HepG2 (cell line): ENCODE measurements around the gene MYRIP. TPM values are rescaled to one million over a fixed set of nuclear protein-coding genes. Genes with fewer than 3 reads are reported as not detected.

Source experiments
- ATAC-seq: fragments of 200-7000 bp; cut with Tn5 transposase; 3 replicates; pipeline ENCODE4 v1.9.1; 2020; ENCODE audit warnings: mild to moderate bottlenecking, moderate library complexity
- BruUV-seq: library from RNA; stranded (reverse); fragments of 400-500 nt; replicated peaks from 2 replicates; lab custom pipeline; 2021; lab: Mats Ljungman, UMichigan
- CTCF ChIA-PET: fragments of 300-600 bp; formaldehyde crosslinking; extraction: SDS; loops from one replicate; lab custom pipeline; 2021; ENCODE audit warnings: low total read pairs, inconsistent platforms, low intra/inter-chr PET ratio; lab: Yijun Ruan, JAX
- POLR2A ChIA-PET: fragments of 350-600 bp; sonication (Branson Sonifier 250); formaldehyde crosslinking; loops from one replicate; lab custom pipeline; 2020; ENCODE audit warnings: antibody characterized with exemption, inconsistent platforms; lab: Yijun Ruan, JAX
- DNase-seq: peaks from one replicate; pipeline ENCODE4 v3.0.0-alpha.2; 2015; ENCODE audit warnings: low spot score
- FAIRE-seq: peaks from 3 replicates; lab custom pipeline; 2011; peaks lifted over from hg19 to GRCh38; lab: Jason Lieb, UNC
- H2AFZ ChIP-seq: one replicate; pipeline ENCODE4 v1.6.1; 2011; ENCODE audit warnings: low read length, inconsistent platforms
- H3K27ac ChIP-seq: fragments of 300-600 bp; 3 replicates; pipeline ENCODE4 v1.8.0; 2011; ENCODE audit warnings: mixed run types, mild to moderate bottlenecking, mixed read lengths, low read length, inconsistent platforms; ENCODE audit not compliant: insufficient read depth; ENCODE audit errors: extremely low read length
- H3K27me3 ChIP-seq, 2 experiments: fragments of 200-600 bp in 1 of 2; 2 replicates in 1 of 2; 3 replicates in 1 of 2; pipeline versions ENCODE4 v1.6.0 to v1.8.0; 2011; ENCODE audit warnings: low read length in 2 of 2, mild to moderate bottlenecking in 2 of 2, moderate library complexity in 2 of 2, inconsistent platforms in 1 of 2; ENCODE audit not compliant: insufficient read depth in 2 of 2, control insufficient read depth in 1 of 2
- H3K36me3 ChIP-seq, 2 experiments: fragments of 200-600 bp in 1 of 2; replicated peaks in 1 of 2; 2 replicates in 1 of 2; 3 replicates in 1 of 2; pipeline versions ENCODE4 v1.5.1 to v1.8.0; 2011; ENCODE audit warnings: low read length in 2 of 2, inconsistent platforms in 1 of 2; ENCODE audit not compliant: insufficient read depth in 2 of 2, control insufficient read depth in 1 of 2
- H3K4me1 ChIP-seq: 2 replicates; pipeline ENCODE4 v1.5.1; 2012; ENCODE audit warnings: low read length, inconsistent platforms; ENCODE audit not compliant: insufficient read depth
- H3K4me2 ChIP-seq: 2 replicates; pipeline ENCODE4 v1.6.0; 2011; ENCODE audit warnings: low read depth, low read length, inconsistent platforms
- H3K4me3 ChIP-seq, 3 experiments: fragments of 200-600 bp in 1 of 3; sonication (generic), shearing (Covaris generic) in 1 of 3; replicated peaks in 1 of 3; 2 replicates each; pipeline ENCODE4 v1.5.1; 2011 to 2016; ENCODE audit warnings: low read length in 3 of 3, inconsistent platforms in 2 of 3, low read depth in 2 of 3, mild to moderate bottlenecking in 2 of 3, control low read depth in 1 of 3, mixed read lengths in 1 of 3; ENCODE audit not compliant: insufficient read depth in 1 of 3
- H3K79me2 ChIP-seq: one replicate; pipeline ENCODE4 v1.6.1; 2011; ENCODE audit warnings: low read length, inconsistent platforms; ENCODE audit not compliant: insufficient read depth
- H3K9ac ChIP-seq: 2 replicates; pipeline ENCODE4 v1.6.0; 2011; ENCODE audit warnings: mild to moderate bottlenecking, low read depth, low read length, inconsistent platforms; ENCODE audit not compliant: insufficient read depth
- H3K9me3 ChIP-seq: 2 replicates; pipeline ENCODE4 v1.5.1; 2012; ENCODE audit warnings: mild to moderate bottlenecking, low read length
- H4K20me1 ChIP-seq: 2 replicates; pipeline ENCODE4 v1.6.0; 2011; ENCODE audit warnings: inconsistent platforms, mild to moderate bottlenecking, low read length, moderate library complexity; ENCODE audit not compliant: insufficient read depth
- CBX1 ChIP-seq: IDR thresholded peaks from one replicate; pipeline ENCODE4 v1.6.1; 2016; ENCODE audit warnings: antibody characterized with exemption, low read depth
- DDIT3 ChIP-seq: sonication (generic); formaldehyde crosslinking; IDR thresholded peaks from 2 replicates; pipeline ENCODE4 v1.4.0; 2020; ENCODE audit warnings: mild to moderate bottlenecking, missing genetic modification reagents
- ELK4 ChIP-seq: sonication (generic); formaldehyde crosslinking; IDR thresholded peaks from 2 replicates; pipeline ENCODE4 v1.9.0; 2021; ENCODE audit warnings: missing genetic modification reagents, borderline replicate concordance
- HNF4A ChIP-seq: sonication (generic); formaldehyde crosslinking; IDR thresholded peaks from 2 replicates; pipeline ENCODE4 v1.4.0; 2020; ENCODE audit warnings: missing genetic modification reagents
- NFE2L1 ChIP-seq: sonication (generic); formaldehyde crosslinking; IDR thresholded peaks from 2 replicates; pipeline ENCODE4 v1.4.0; 2020; ENCODE audit warnings: missing genetic modification reagents, mild to moderate bottlenecking, borderline replicate concordance
- NFYB ChIP-seq: sonication (generic); formaldehyde crosslinking; IDR thresholded peaks from 2 replicates; pipeline ENCODE4 v1.4.0; 2020; ENCODE audit warnings: missing genetic modification reagents
- SMYD3 ChIP-seq: sonication (generic); formaldehyde crosslinking; IDR thresholded peaks from 2 replicates; pipeline ENCODE4 v1.8.1; 2023; ENCODE audit warnings: mild to moderate bottlenecking, missing genetic modification reagents
- TAF1 ChIP-seq: sonication (generic); formaldehyde crosslinking; IDR thresholded peaks from 2 replicates; pipeline ENCODE4 v1.4.0; 2020; ENCODE audit warnings: missing genetic modification reagents
- YEATS4 ChIP-seq: sonication (generic); formaldehyde crosslinking; IDR thresholded peaks from 2 replicates; pipeline ENCODE4 v1.4.0; 2020; ENCODE audit warnings: missing genetic modification reagents, borderline replicate concordance
- ZBTB40 ChIP-seq, 2 experiments: fragments of 450-650 bp in 1 of 2; sonication (generic) in 1 of 2; formaldehyde crosslinking in 1 of 2; IDR thresholded peaks; 2 replicates each; pipeline versions ENCODE4 v1.6.1 to v1.8.0; 2016 to 2022; ENCODE audit warnings: antibody characterized with exemption in 1 of 2, mild to moderate bottlenecking in 1 of 2, missing genetic modification reagents in 1 of 2
- ZNF558 ChIP-seq: sonication (generic); formaldehyde crosslinking; IDR thresholded peaks from 2 replicates; pipeline ENCODE4 v1.9.0; 2022; ENCODE audit warnings: mild to moderate bottlenecking, missing genetic modification reagents, borderline replicate concordance
- ZNF781 ChIP-seq: sonication (generic); formaldehyde crosslinking; IDR thresholded peaks from 2 replicates; pipeline ENCODE4 v1.5.1; 2020; ENCODE audit warnings: borderline replicate concordance, mild to moderate bottlenecking, missing genetic modification reagents; ENCODE audit errors: not compliant biosample characterization
- ZSCAN21 ChIP-seq: sonication (generic); formaldehyde crosslinking; IDR thresholded peaks from 2 replicates; pipeline ENCODE4 v1.8.0; 2022; ENCODE audit warnings: mild to moderate bottlenecking, missing genetic modification reagents, moderate library complexity, borderline replicate concordance
- WGBS: methylation state at CpG from one replicate; pipeline ENCODE4 v1.1.6; 2017; ENCODE audit warnings: low lambda C conversion rate; 5-methylcytosine and 5-hydroxymethylcytosine counted together
- in situ Hi-C: cut with HindIII; loops from 2 replicates; pipeline ENCODE4 v1.10.0; 2017; ENCODE audit warnings: low pct_unique_long_range_greater_than_20kb; ENCODE audit not compliant: extremely low pct_ligation_motif_present
- intact Hi-C: fragments of 100-400 bp; cut with micrococcal nuclease; formaldehyde crosslinking; loops from one replicate; pipeline ENCODE4 v1.10.0; 2022; ENCODE audit not compliant: unreplicated experiment
- polyA plus RNA-seq, 8 experiments: library from polyadenylated mRNA; depleted of rRNA in 3 of 8; stranded (reverse) in 7 of 8; unstranded in 1 of 8; fragments of >200 nt; fragmentation: Illumina TruSeq in 4 of 8; extraction: Trizol in 4 of 8; gene quantifications; 2 replicates each; pipeline versions ENCODE4 v1.2.1 to v1.2.3, GENCODE V29; 2011 to 2016; ENCODE audit warnings: low read depth in 4 of 8, missing spikeins in 1 of 8, mixed read lengths in 1 of 8; ENCODE audit not compliant: insufficient read depth in 1 of 8
- total RNA-seq, 5 experiments: library from RNA; depleted of rRNA; stranded (reverse); fragments of >200 nt; fragmentation: Illumina TruSeq; extraction: Trizol; gene quantifications; 2 replicates each; pipeline ENCODE4 v1.2.3, GENCODE V29; 2016; ENCODE audit warnings: low read depth in 1 of 5

MYRIP gene
- total and polyA plus RNA-seq, 2 of the 13 experiments (the other 11 are each of a cell fraction or from before 2014, with no cell fraction given), result 0.64 to 0.84 TPM

GRCh38 chr3:39965997-39966396, 156.6 kb downstream of the MYRIP start:
- 50% methylated on average over 2 of the region's 2 CpGs for WGBS
- no TSS peak for BruUV-seq
- Histone ChIP-seq H3K36me3 (no peaks in the 10 kb centered on the region), H3K4me3 (no peak overlapping the region), H3K9ac (no peak overlapping the region), H4K20me1 (no peaks in the 10 kb centered on the region), H3K4me1 (no peaks in the 10 kb centered on the region), H3K4me2 (no peak overlapping the region), H2AFZ (no peak overlapping the region), H3K79me2 (no peaks in the 10 kb centered on the region), H3K27me3 (no peaks in the 10 kb centered on the region), H3K27ac (no peak overlapping the region), H3K9me3 (no peaks in the 10 kb centered on the region)
- DNase-seq, result no peak
- in situ Hi-C loops, result no loop called here
- CTCF ChIA-PET, result no interaction called here
- POLR2A ChIA-PET, result no interaction called here
- FAIRE-seq, result no peak
- no peak for ATAC-seq
- intact Hi-C loops, result no loop called here
- TF ChIP-seq ZNF781 (CRISPR knock-in tag) (no peak), HNF4A (CRISPR knock-in tag) (no peak), ZNF558 (CRISPR knock-in tag) (no peak), NFE2L1 (CRISPR knock-in tag) (no peak), TAF1 (CRISPR knock-in tag) (no peak), ZBTB40 (IDR thresholded peaks at IDR 0.05) (no peak), ZBTB40 (CRISPR knock-in tag; IDR thresholded peaks at IDR 0.05) (no peak), YEATS4 (CRISPR knock-in tag) (no peak), ELK4 (CRISPR knock-in tag) (no peak), DDIT3 (no peak), SMYD3 (CRISPR knock-in tag) (no peak), ZSCAN21 (CRISPR knock-in tag) (no peak), NFYB (CRISPR knock-in tag) (no peak), CBX1 (no peak)
